GM18858 (cell line): ENCODE measurements around the gene ANXA8.

Source experiments
- ATAC-seq: cut with Tn5 transposase; IDR thresholded peaks from one replicate; pipeline ENCODE4 v1.9.1; 2021; ENCODE audit not compliant: unreplicated experiment

Gene ANXA8

DNA sequence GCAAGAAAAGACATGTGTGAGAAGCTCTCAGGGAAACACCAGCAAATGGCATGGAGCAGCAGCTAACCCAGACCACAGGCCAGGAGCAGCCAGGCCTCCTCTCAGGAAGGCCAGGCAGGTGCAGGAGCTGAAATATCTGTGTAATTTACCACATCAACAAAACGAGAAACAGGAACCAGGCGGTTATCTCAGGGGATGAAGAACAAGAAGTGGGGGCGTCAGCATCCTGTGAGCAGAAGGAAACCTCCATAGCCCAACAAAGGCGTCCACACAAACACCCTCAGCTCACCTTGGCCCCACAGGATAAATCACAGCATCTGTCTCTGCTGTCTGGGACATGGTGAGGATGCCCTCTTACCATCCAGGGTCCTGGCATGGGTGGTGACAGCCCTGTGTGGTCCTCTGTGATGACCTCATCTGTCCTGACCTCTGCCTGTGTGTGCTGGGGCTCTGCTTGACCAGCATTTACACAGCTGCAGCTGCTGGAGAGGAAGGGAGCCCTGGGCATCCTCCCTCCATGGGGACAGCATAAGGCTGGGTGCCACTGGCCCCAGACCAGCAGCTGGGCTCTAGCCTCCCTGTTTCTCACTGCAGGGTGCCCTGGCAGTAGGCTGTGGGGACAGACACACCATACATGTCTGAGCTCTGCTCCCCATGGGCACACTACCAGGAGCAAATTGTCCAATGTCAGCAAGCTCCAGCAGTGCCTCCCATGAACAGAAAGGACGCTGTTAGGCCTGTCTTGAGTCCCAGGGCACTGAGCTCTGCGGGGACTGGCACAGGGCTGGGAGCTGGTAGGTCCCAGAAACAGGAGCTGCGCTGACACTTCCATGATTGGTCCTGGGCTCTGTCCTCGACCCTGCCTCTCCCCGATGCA, 34.6 kb downstream of the ANXA8 start:
- no peak for ATAC-seq

DNA sequence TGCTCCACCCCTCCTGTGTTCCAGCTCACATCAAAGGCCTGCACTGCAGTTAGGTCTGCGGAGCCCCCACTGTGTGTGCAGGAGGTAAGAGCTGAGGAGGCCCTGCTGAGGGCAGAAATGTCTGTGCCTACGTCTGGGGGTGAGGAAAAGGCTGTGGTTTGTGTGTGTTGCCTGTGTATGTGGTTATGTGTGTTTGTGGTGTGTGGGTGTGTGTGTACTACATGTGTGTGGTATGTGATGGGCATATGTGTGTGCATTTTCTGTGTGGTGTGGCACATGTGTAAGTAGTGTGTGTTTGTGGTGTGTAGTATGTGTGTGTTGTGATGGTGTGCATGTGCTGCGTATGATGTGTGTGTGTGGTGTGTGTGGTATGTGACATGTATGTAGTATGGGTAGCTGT, 36.2 kb downstream of the ANXA8 start:
- ATAC-seq, result no peak

GRCh38 chr10:47447209-47447608, 36.7 kb downstream of the ANXA8 start:
- ATAC-seq, result no peak

- no peak for ATAC-seq
Measured at GRCh38 chr10:47445720-47446119, 38.2 kb downstream of the ANXA8 start.

- no peak for ATAC-seq
Measured at GRCh38 chr10:47444047-47444446, 39.9 kb downstream of the ANXA8 start.

DNA sequence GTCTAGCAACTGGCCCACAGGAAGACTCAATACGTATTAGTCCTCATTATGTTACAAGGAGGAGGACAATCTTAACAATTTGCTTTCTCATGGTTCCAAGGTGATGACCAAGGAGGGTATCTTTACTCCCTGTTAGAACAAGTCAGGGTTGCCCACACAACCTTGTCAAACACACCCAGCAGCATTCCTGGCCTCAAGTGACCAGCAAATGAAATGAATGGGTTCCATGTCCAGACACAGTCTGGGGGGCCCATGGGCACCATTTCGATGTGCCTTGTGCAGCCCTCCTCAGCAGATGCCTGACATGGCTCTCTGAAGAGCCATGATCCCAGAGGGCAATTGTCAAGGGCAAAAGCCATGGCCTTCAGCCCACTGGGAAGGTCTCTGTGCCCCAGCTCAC, 40.8 kb downstream of the ANXA8 start:
- no peak for ATAC-seq

DNA sequence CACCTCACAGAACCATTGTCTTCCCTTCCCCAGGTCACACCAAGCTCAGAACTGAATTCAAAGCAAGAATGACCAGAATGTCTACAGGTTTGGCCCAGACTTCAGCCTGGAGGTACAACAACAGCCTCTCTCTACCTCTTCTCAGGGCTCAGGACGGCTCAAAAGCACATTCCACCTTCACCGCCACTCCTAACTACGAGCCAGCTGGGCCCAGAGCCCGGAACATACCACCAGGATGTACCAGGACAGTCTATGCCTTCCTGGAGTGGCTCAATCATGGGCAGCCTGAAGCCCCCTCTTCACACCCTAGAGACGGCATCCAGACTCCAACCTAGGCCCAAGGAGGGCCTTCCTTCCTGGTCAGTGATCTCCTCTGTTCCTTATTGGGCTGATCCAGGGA, 41.6 kb downstream of the ANXA8 start:
- no peak for ATAC-seq

- no peak for ATAC-seq
Measured at GRCh38 chr10:47441938-47442337, 42.0 kb downstream of the ANXA8 start.

- ATAC-seq, result no peak
Measured at GRCh38 chr10:47440207-47440606, 43.7 kb downstream of the ANXA8 start.

GRCh38 chr10:47438857-47439474, 44.9 kb downstream of the ANXA8 start:
- ATAC-seq, result no peak

GRCh38 chr10:47435081-47435480, 48.8 kb downstream of the ANXA8 start:
- ATAC-seq, result no peak

DNA sequence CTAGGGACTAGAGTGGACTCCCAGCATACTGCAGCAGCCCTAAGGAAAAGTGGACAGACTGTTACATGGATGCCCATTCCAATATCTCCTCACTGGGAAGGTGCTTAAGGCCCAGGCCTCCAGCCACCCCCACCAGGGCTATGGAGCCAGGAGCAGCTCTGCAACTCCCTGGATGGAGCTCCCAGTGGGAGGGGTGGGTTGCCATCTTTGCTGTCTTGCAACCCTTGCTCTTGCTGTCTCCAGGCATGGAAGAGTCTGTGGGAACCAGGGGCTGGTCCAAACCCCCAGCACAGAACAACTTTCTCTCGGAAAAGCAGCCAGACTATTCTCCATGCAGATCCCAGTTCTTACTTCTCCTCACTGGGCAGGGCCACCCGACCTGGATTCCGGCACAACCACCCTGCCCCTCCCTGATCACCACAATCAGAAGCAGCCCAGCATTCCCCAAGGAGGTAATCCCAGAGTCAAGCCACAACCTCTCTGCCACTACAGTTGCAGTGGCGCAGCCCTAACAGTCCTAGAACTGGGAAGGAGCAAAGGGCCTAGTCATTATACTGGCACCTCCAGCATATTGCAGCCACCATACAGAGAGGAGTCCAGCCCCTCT, 58.0 kb downstream of the ANXA8 start:
- no peak for ATAC-seq

- ATAC-seq, result no peak
Measured at GRCh38 chr10:47424231-47424630, 59.7 kb downstream of the ANXA8 start.

DNA sequence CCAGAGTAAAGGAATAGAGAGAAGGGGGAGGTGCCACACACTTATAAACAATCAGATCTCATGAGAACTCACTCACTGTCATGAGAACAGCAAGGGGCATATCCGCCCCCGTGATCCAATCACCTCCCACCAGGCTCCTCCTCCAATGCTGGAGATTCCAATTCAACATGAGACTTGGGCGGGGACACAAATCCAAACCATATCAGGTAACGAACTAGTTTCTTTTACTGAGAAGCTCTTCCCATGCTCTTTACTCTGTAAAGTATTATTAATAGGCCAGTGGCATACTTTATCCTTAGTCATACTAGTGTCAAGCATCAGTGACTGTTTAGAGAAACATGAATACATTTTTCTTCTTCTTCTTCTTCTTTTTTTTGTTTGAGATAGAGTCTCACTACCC, 60.4 kb downstream of the ANXA8 start:
- ATAC-seq, result no peak

DNA sequence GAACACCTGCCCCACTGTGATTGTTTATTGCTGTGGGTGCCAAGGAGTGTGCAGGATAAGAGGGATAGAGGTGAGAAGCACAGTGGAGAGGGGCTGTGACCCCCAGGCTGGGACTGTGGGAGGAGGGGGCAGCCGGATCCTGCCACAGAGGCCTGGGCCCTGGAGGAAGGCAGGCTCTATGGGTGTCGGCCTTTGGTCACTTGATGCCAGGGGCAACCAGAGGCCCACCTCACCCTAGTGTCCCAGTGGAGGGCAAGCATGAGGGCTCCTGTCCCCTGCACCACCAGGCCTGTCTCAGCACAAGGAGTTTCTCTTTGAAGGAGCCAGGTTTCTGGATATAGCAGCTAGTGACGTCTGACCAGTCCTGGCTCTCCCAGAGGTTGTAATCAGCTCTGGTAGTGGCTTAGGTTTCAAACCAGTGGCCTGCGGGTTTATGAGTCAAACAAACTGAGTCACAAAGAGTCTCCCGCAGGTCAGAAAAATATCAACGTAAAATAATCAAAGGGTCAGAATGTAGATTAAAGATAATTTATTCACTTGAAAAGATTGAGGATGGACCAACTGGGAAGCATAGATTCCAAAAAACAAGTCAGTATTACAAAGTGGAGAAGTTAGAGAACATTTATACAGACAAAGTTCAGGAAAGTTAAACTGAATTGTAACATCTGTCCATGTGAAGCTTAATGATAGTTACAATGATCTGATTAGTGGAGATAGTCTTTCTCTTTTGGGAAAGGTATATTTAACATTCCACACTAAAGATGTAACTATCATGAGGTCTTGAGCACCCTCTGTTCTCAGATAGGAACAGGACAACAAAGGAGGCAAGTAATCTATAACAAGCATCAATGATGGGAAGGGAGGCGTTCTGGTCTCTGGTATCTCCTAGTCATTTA, 62.6 kb downstream of the ANXA8 start:
- no peak for ATAC-seq

GRCh38 chr10:47420305-47421056, 63.4 kb downstream of the ANXA8 start:
- no peak for ATAC-seq

- ATAC-seq, result no peak
Measured at GRCh38 chr10:47419421-47419820, 64.5 kb downstream of the ANXA8 start.

GRCh38 chr10:47418966-47419365, 64.9 kb downstream of the ANXA8 start:
- ATAC-seq, result no peak

DNA sequence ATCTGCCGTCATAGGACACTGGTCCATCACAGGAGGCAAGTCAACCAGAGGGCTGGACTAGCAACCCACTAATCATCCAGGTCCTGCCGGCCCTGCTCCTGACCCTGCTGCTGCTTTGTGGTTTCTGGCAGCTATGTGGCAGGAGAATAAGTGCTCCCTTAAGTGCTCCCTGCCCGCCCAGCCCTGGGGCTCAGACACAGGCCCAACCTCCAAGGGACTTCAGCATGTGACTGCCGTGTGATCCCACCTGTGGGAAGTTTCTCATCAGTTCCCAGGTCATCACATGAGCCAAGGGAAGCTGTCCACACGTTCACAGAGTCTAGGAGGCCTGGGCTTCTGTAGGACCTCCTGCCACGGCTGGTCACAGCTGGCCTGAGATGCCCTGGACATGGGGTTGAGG, 65.6 kb downstream of the ANXA8 start:
- ATAC-seq, result no peak
